Activated gamma-delta T cell (primary cell): ENCODE measurements around the gene C1orf105.

ENCODE experiments used
- DNase-seq: peaks from one replicate; lab custom pipeline; 2025; lab: John Stamatoyannopoulos, UW

Gene C1orf105

DNA sequence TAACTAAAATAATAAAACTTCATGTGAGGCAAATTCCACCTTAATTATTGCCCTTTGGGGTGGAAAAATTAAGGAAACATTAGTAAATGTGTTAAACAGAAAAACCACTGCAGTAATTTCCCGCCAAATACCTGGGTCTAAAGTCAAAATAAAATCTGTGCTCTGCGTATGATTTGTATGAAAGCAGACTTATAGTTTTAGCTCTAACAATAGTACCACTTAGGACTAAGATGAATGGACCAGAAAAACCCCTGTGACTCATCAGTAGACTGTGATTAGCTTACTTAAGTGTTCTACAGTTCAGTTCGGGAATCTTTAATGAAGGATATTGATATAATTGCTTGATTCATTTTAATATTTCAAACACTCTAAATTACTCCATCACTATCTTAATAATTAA lies 23.3 kb upstream of the C1orf105 start:
- no peak for DNase-seq

- no peak for DNase-seq
These were observed 22.9 kb upstream of the C1orf105 start for GRCh38 chr1:172397633-172398032.

DNA sequence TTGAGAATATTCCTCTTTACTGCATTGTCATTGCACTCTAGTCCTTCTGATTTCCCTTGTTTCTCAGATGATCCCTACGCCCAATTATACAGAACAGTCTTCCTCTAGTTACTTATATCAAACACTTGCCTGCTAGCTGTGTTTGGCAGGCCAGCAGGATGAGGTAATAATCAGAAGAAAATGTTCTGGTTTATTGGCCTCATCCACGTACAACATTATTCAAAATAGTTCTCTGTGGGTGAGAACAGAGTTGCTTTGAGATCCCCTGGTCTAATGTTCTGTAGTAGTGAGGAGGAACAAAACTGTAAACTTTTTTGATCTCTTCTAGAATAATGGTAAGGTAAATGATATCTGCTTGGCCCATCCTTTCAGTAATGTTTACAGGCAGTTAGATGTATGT lies 22.3 kb upstream of the C1orf105 start:
- no peak for DNase-seq

GRCh38 chr1:172398970-172399755 lies 21.3 kb upstream of the C1orf105 start:
- DNase-seq = no peak

DNA sequence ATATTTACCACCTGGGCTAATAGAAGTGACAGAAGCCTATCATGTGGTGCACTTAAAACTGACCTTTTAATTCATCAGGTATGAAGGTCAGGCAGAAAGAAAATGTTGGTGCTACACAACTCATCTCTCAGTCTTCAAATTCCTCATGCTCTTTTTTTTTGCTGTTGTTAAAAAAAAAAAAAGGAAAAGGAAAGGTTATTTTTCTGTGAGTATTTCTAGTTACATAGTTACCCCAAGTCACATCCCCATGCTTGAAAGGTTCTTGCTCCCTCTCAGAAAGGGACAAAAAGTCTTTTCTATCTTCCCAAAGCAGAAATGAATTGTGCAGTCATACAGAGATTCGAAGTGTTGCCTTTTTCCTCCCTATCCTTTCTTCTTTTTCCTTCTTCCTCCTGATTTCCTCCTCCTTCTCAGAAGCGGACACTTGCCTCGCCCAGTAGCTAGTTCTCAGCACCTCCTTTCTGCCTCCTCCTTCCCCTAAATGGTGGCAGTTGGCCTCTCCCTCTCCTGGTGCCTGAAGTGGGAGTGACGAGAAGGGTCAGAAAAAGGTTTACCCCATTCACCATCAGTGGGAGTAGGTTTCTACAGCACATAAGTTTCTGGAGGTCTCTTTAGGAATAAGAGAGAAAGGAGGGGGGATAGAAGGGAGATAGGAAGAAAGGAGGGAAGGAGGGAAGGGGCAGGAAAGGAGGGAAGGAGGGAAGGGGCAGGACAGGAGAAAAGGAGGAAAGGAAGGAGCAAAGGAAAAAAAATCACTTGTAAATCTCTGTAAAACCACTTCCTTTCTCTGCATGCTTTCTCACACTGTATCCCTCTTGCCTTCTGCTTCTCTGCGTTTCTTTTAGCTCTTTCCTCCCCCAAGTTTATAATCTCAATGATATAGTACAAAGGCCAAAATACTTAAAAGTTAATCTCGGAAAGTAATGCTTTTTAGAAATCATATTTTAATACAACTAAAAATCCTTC lies 20.4 kb upstream of the C1orf105 start:
- no peak for DNase-seq

GRCh38 chr1:172400722-172401105 lies 19.8 kb upstream of the C1orf105 start:
- no peak for DNase-seq

- no peak for DNase-seq
These were observed 19.0 kb upstream of the C1orf105 start for GRCh38 chr1:172401477-172401876.

- no peak for DNase-seq
These were observed 18.6 kb upstream of the C1orf105 start for GRCh38 chr1:172401892-172402291.

DNA sequence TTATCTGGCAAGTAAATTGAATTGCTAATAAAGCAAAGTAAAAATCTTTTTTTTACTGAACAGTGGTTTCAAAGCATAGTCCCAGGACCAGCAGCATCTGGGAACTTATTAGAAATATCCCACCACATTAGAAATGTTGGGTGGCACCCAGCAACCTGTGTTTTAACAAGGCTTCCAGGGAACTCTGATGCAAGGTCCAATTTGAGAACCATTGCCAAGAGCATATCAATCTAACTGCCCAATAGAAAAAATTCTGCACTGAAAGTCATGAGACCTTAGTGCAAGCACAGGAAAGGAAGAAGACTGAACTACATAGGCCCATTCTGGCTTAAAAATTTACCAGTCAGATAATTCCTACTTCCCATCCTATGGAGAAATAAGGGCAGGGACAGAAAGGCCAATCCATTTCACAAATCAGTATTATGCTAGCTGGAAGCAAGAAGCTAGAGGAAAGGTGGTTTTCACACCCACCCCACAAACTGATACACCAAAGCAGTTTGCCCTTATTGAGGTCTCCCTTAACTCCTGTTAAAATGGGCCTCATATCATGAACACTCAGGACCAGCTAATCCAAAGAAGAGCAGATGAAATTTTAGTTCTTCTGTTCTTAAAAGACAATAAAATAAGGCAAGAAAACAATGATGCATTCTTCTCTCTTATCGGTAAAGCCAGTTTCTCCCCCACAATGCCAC lies 17.5 kb upstream of the C1orf105 start:
- DNase-seq = no peak

GRCh38 chr1:172404121-172404520 lies 16.4 kb upstream of the C1orf105 start:
- DNase-seq = no peak

DNA sequence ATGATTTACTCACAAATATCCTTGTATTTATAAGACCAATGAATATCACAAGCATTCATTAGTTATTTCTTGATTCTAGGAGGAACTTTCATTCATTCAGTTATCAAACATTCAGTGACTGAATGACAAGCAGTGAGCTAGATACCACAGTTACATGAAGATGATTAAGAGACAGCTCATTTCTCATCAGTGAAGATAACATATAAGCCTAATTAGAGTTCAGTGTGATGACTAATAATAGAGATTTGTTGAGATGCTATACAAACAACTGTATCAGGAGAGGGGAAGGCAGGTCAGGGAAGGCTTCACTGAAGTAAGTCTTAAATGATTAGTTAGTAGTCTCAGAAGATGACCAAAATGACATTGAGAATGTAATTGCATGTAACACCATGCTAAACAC lies 14.6 kb upstream of the C1orf105 start:
- DNase-seq = no peak

DNA sequence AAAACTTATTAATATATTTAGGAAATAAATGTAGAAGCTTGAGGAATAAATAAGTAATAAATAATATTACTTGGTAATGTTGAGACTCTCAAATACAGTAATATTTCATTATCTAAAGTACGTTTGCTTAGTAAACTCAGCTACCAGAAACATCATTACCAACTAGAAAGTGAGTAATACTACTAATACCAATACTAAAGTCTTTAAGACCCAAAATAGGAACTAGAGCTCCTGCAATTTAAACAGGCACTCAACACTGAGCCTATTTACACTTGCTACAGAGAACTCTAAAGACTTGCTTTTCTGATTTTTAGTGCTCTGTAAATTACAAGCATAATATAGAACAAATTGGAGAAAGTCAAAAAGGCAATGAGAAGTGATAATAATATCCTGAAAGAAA lies 13.5 kb upstream of the C1orf105 start:
- no peak for DNase-seq

- no peak for DNase-seq
These were observed 11.5 kb upstream of the C1orf105 start for GRCh38 chr1:172408958-172409357.

- no peak for DNase-seq
These were observed 10.5 kb upstream of the C1orf105 start for GRCh38 chr1:172410027-172410426.

DNA sequence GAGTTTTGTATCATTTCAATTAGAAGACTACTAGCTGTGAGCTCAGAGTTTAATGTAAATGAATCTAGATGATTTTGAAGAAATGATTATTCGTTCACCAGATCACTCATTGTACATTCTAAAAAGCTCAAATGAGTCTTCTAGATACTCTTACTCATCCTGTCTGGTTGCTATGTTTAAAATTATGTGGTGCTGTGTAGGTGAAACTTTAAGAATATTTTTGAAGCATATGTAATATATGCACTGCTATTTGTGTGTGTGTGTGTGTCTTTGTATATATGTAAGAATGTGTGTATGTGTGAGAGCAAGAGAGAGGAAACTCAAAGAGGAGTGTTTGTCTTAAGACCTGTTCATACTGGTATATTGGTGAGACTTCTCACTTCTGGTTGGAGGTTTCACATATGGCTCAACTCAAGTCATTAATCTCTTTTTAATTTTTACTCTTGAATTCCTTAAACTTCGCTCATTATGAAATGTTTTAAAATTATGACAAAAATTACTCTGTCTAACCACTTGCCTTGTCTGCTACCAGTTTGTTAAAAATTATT lies 8.6 kb upstream of the C1orf105 start:
- DNase-seq = no peak

DNA sequence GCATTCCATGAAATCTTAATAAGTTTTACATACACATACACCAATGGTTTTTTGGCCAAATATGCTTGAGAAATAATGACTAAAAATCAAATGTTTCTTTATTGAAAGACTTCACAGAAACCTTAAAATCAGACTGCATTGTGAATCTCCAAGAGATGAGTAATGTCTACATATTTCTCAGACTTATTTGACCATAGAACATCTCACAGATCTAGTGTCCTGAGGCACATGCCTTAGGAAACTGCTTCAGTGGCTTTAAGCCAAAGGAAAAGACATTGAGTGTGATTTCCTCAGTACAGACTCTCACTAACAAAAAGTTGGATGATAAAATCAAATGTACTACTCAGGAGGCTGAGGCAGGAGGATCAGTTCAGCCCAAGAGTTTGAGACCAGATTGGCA lies 6.2 kb upstream of the C1orf105 start:
- DNase-seq = no peak

- DNase-seq = no peak
These were observed 3.9 kb upstream of the C1orf105 start for GRCh38 chr1:172416496-172417035.

DNA sequence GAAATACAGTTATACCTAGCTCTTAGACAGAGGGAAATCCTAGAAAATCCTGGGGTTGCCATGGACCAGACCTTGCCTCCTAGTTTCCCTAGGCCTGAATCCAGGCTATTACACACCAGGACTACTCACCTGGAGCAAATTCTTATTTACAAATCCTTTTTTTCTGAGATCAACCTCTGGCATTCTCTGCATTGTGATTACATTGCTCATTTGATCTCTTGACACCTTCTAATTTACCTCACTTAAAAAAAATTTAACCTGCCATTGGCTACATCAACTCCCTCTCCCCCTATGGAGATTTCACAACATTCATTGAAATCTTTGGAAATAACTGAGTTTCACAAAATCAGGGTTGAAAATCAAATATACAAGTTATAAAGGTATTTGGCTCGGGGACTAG lies 2.9 kb upstream of the C1orf105 start:
- DNase-seq = no peak

DNA sequence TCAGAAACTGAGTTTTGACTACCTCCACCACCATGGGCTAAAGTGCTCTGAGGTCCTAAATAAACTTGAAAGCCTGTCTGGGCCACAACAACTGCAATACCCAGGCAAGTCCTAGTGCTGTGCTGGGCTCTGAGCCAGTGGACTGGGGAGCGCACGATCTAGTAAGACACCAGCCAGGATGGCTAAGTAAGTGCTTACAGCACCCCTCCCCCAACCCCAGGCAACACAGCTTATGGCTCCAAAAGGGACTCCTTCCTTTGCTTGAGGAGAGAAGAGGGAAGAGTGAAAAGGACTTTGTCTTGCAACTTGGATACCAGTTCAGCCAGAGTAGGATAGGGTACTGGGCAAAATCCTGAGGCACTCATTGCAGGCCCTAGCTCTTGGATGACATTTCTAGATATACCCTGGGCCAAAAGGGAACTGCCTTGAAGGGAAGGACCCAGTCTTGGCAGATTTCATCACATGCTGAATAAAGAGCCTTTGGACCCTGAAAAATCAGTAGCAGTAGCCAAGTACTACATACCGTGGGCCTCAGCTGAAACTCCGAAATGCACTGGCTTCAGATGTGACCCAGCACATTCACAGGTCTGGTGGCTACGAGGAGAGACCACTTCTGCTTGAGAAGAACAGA lies 1.6 kb downstream of the C1orf105 start:
- no peak for DNase-seq

DNA sequence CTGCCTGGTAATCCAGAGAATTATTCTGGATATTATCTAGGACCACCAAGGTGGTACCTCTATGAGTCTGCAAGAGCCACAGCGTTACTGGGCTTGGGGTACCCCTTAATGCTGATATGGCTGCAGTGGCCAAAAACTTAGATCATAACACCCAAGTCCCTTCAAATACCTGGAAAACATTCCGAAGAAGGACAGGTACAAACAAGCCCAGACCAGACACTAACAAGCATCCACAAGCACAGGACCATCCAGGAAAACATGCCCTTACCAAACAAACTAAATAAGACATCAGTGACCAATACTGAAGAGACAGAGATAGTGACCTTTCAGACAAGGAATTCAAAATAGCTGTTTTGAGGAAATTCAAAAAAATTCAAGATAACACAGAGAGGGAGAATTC lies 2.9 kb downstream of the C1orf105 start:
- DNase-seq = no peak

DNA sequence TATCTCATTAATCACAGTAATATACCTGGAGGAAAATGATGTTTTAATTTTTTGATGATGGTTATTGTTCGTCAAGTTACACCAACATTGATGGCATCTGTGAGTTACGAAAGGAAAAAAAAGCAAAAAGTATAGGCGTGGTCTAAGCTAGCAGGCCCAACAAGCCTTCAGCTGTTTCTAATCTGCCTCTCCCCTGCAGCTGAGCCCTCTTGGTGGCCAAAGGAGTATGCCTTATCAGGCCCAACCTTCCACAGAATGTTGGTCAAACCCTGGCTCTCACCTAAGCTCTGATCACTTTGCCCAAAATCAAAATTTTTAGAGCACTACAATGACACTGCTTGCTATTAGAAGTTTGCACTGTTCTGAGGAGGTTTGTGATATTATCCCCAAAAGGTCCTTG lies 4.9 kb downstream of the C1orf105 start:
- DNase-seq = no peak
